HCT116 (cell line): Measurements from ENCODE around the gene CEP112.

ENCODE experiments used
- CTCF ChIP-seq, 3 experiments: fragments of 200-600 bp in 1 of 3; sonication (generic) in 1 of 3; IDR thresholded peaks in 2 of 3; conservative IDR thresholded peaks in 1 of 3; 2 replicates each; pipeline ENCODE4 v1.5.1; 2012 to 2017; ENCODE audit warnings: low read depth in 2 of 3, low read length in 2 of 3, antibody characterized with exemption in 1 of 3, borderline replicate concordance in 1 of 3, control low read depth in 1 of 3, mild to moderate bottlenecking in 1 of 3, mixed read lengths in 1 of 3, mixed run types in 1 of 3, moderate library complexity in 1 of 3; ENCODE audit not compliant: insufficient read depth in 1 of 3
- POLR2A ChIP-seq: IDR thresholded peaks from 2 replicates; pipeline ENCODE4 v1.7.0; 2011; ENCODE audit warnings: borderline replicate concordance; ENCODE audit not compliant: insufficient read depth, insufficient read length; ENCODE audit errors: extremely low read depth
- POLR2AphosphoS5 ChIP-seq: IDR thresholded peaks from 2 replicates; pipeline ENCODE4 v1.6.1; 2011; ENCODE audit warnings: mild to moderate bottlenecking, low read depth, low read length, moderate library complexity
- RAD21 ChIP-seq: IDR thresholded peaks from 2 replicates; pipeline ENCODE4 v1.6.1; 2012; ENCODE audit warnings: low read depth, mild to moderate bottlenecking

GRCh38 chr17:65618516-65618915 lies 573.4 kb downstream of the CEP112 start:
- no peak for TF ChIP-seq CTCF (IDR thresholded peaks at IDR 0.05 in 2 of 3, conservative IDR thresholded peaks at IDR 0.05 in 1 of 3; ENCODE audit: borderline replicate concordance in 1 of 3, insufficient read depth in 1 of 3, low read depth in 2 of 3, low read length in 2 of 3)
- TF ChIP-seq POLR2AphosphoS5 = no peak
- TF ChIP-seq RAD21 = no peak
- no peak for TF ChIP-seq POLR2A
